Measurements from ENCODE around the gene PNPO.
A peak's percentile ranks its signal among the peaks of the same experiment; 100 is the strongest.

Gene PNPO

GRCh38 chr17:47967607-47968252 is 26.4 kb downstream of the PNPO start:
- Histone ChIP-seq H4K20me1 (ENCODE audit: insufficient read depth, low read length) (no peaks in the 10 kb centered on the region), H3K79me2 (ENCODE audit: insufficient read depth, low read length) (peaks cover 19% of the 10 kb centered on the region), H3K4me1 (ENCODE audit: insufficient read depth, low read length) (peaks cover 28% of the 10 kb centered on the region), H3K27me3 (ENCODE audit: insufficient read depth, low read length, poor library complexity) (no peaks in the 10 kb centered on the region), H3K4me2 (ENCODE audit: insufficient read depth, low read length) (no peak overlapping the region), H3K9ac (ENCODE audit: low read depth, low read length) (no peak overlapping the region), H2AFZ (ENCODE audit: low read depth, low read length) (no peak overlapping the region), H3K4me3 (ENCODE audit: low read depth in 1 of 2, low read length in 2 of 2) (no peak overlapping the region), H3K9me3 (ENCODE audit: insufficient read depth, low read length, severe bottlenecking) (no peaks in the 10 kb centered on the region), H3K36me3 (ENCODE audit: insufficient read depth, low read length) (no peaks in the 10 kb centered on the region; the same call in 1 of the 2 replicates), H3K27ac (ENCODE audit: low read length) (no peak overlapping the region)
- TF ChIP-seq CTCF (IDR thresholded peaks at IDR 0.05; ENCODE audit: borderline replicate concordance, extremely low read depth, low read length, poor library complexity, severe bottlenecking) (no peak), EZH2 (IDR thresholded peaks at IDR 0.05; ENCODE audit: borderline replicate concordance, low read depth, low read length, severe bottlenecking) (no peak)
- DNase-seq, result no peak
- no peak for ATAC-seq (ENCODE audit: insufficient read depth, low read depth)

GRCh38 chr17:47968836-47969235 is 27.5 kb downstream of the PNPO start:
- Histone ChIP-seq H3K4me1 (ENCODE audit: insufficient read depth, low read length) (peaks cover 32% of the 10 kb centered on the region), H3K79me2 (ENCODE audit: insufficient read depth, low read length) (peaks cover 21% of the 10 kb centered on the region), H3K9me3 (ENCODE audit: insufficient read depth, low read length, severe bottlenecking) (no peaks in the 10 kb centered on the region), H3K9ac (ENCODE audit: low read depth, low read length) (no peak overlapping the region), H3K27me3 (ENCODE audit: insufficient read depth, low read length, poor library complexity) (no peaks in the 10 kb centered on the region), H3K4me3 (ENCODE audit: low read depth in 1 of 2, low read length in 2 of 2) (no peak overlapping the region), H2AFZ (ENCODE audit: low read depth, low read length) (no peak overlapping the region), H4K20me1 (ENCODE audit: insufficient read depth, low read length) (no peaks in the 10 kb centered on the region), H3K4me2 (ENCODE audit: insufficient read depth, low read length) (no peak overlapping the region), H3K27ac (ENCODE audit: low read length) (no peak overlapping the region), H3K36me3 (ENCODE audit: insufficient read depth, low read length) (peaks cover 8% of the 10 kb centered on the region)
- DNase-seq (no peak), ATAC-seq (ENCODE audit: insufficient read depth, low read depth) (no peak)
- TF ChIP-seq CTCF (IDR thresholded peaks at IDR 0.05; ENCODE audit: borderline replicate concordance, extremely low read depth, low read length, poor library complexity, severe bottlenecking), result no peak
- no peak for TF ChIP-seq EZH2 (IDR thresholded peaks at IDR 0.05; ENCODE audit: borderline replicate concordance, low read depth, low read length, severe bottlenecking)

- H3K4me2 ChIP-seq (ENCODE audit: insufficient read depth, low read length), result peak overlapping the region; percentile 82
- peak overlapping the region; percentile 83 for H3K27ac ChIP-seq (ENCODE audit: low read length)
- TF ChIP-seq CTCF (IDR thresholded peaks at IDR 0.05; ENCODE audit: borderline replicate concordance, extremely low read depth, low read length, poor library complexity, severe bottlenecking) (no peak), EZH2 (IDR thresholded peaks at IDR 0.05; ENCODE audit: borderline replicate concordance, low read depth, low read length, severe bottlenecking) (no peak)
- DNase-seq (no peak), ATAC-seq (ENCODE audit: insufficient read depth, low read depth) (no peak)
- peak overlapping the region; percentile 98 for H2AFZ ChIP-seq (ENCODE audit: low read depth, low read length)
- H3K79me2 ChIP-seq (ENCODE audit: insufficient read depth, low read length), result peaks cover 21% of the 10 kb centered on the region
- H3K4me3 ChIP-seq (ENCODE audit: low read depth in 1 of 2, low read length in 2 of 2), result peak overlapping the region; percentile 7 to 91; a peak in 3 of 4 replicates
- H3K27me3 ChIP-seq (ENCODE audit: insufficient read depth, low read length, poor library complexity), result no peaks in the 10 kb centered on the region
- H3K36me3 ChIP-seq (ENCODE audit: insufficient read depth, low read length), result peaks cover 19% of the 10 kb centered on the region
- H3K9me3 ChIP-seq (ENCODE audit: insufficient read depth, low read length, severe bottlenecking), result no peaks in the 10 kb centered on the region
- peak overlapping the region; percentile 76 for H3K9ac ChIP-seq (ENCODE audit: low read depth, low read length)
- H3K4me1 ChIP-seq (ENCODE audit: insufficient read depth, low read length), result peaks cover 32% of the 10 kb centered on the region
- no peaks in the 10 kb centered on the region for H4K20me1 ChIP-seq (ENCODE audit: insufficient read depth, low read length)
These were observed 28.8 kb downstream of the PNPO start for GRCh38 chr17:47969930-47970724.
